ENCODE measurements around the gene ATP10A. TPM values are rescaled to one million over a fixed set of nuclear protein-coding genes. Genes with fewer than 3 reads are reported as not detected.

Gene ATP10A
- total RNA-seq, 2 experiments from 2014 or later: 36.7 to 70.1 TPM

GRCh38 chr15:25673972-25674371 lies 189.2 kb downstream of the ATP10A start:
- H3K4me3 Mint-ChIP-seq: no peak overlapping the region
- DNase-seq (no peak), ATAC-seq (no peak)
- H3K27ac Mint-ChIP-seq: no peak overlapping the region
- CTCF ChIA-PET: no interaction called here
- no peaks in the 10 kb centered on the region for H3K9me3 Mint-ChIP-seq (ENCODE audit: low read depth)
- H3K27me3 Mint-ChIP-seq: peaks cover 23% of the 10 kb centered on the region
- no peaks in the 10 kb centered on the region for H3K4me1 Mint-ChIP-seq
- peaks cover 10% of the 10 kb centered on the region for H3K36me3 Mint-ChIP-seq

DNA sequence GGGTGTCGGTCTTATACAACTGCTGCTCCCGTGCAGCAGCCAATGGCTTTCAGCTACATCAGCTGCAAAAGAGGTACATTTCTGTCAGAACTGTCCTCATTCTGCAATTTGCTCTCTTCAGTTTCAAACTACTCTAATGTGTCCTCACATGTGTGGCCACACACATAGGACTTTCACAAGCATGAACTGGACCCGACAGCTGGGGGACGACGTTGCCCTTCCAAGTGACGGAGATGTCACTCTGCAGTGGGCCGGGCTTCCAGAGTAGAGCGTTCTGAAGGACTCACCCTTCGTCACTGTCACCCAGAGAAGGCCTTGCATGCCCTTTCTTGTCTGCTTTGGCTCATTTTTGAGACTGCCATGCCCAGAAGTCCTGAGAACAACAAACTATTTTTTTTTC lies 189.8 kb downstream of the ATP10A start:
- Mint-ChIP-seq H3K27me3 (peaks cover 24% of the 10 kb centered on the region), H3K27ac (no peak overlapping the region), H3K4me1 (no peaks in the 10 kb centered on the region), H3K36me3 (peaks cover 5% of the 10 kb centered on the region), H3K9me3 (ENCODE audit: low read depth) (no peaks in the 10 kb centered on the region), H3K4me3 (no peak overlapping the region)
- CTCF ChIA-PET: no interaction called here
- ATAC-seq (no peak), DNase-seq (no peak)

DNA sequence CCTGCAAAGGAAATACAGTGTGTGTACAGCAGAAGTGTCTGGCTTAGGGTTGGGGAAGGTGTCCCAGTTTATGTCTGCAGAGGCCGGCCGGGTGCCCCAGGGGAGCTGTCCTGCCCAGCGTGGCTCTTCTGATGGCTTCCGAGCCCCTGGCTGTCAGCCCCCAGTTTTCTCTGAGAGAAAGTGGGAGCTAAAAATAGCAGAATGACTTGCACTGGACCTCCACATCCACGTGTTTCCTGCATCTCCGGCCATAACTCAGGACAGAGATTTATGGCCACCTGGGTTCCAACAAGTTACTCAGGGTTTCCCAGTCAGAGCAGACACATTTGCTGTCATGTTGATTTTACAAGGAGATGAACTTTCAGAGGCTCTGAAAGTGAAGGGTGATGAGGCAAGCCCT lies 192.0 kb downstream of the ATP10A start:
- no peak overlapping the region for H3K4me3 Mint-ChIP-seq
- peaks cover 24% of the 10 kb centered on the region for H3K27me3 Mint-ChIP-seq
- no peaks in the 10 kb centered on the region for H3K9me3 Mint-ChIP-seq (ENCODE audit: low read depth)
- H3K4me1 Mint-ChIP-seq: no peaks in the 10 kb centered on the region
- CTCF ChIA-PET: no interaction called here
- DNase-seq (no peak), ATAC-seq (no peak)
- H3K27ac Mint-ChIP-seq: no peak overlapping the region
- H3K36me3 Mint-ChIP-seq: no peaks in the 10 kb centered on the region

- DNase-seq (no peak), ATAC-seq (no peak)
- Mint-ChIP-seq H3K4me3 (no peak overlapping the region), H3K27me3 (peaks cover 24% of the 10 kb centered on the region), H3K4me1 (no peaks in the 10 kb centered on the region), H3K27ac (no peak overlapping the region), H3K36me3 (no peaks in the 10 kb centered on the region), H3K9me3 (ENCODE audit: low read depth) (no peaks in the 10 kb centered on the region)
- CTCF ChIA-PET: no interaction called here
Measured at GRCh38 chr15:25670621-25671020, 192.5 kb downstream of the ATP10A start.

DNA sequence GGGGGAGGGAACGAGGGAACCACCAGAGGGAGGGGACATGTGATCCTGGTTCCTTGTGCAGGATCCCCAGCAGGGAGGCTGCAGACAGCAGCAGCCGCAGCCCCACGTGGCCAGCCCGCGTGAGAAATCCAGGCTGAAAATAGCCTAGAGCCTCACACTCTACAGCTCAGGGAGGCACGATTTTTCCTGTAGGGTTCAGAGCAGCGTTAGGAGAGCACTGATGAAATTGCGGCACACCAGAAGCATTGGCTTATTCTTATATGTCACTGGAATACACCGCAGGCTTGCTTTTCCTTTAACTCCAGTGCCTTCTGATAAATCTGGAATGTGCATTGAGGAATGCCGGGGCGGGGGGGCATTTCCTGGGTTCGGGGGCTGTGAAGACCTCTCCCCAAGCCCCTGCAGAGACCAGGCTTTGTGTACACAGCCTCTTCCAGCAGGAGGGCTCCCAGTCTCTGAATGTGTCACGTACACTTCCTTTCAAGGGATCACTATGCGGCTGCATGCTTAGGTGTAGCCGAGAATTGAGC lies 193.0 kb downstream of the ATP10A start:
- Mint-ChIP-seq H3K27ac (no peak overlapping the region), H3K4me1 (no peaks in the 10 kb centered on the region), H3K9me3 (ENCODE audit: low read depth) (no peaks in the 10 kb centered on the region), H3K4me3 (no peak overlapping the region), H3K36me3 (no peaks in the 10 kb centered on the region), H3K27me3 (peaks cover 24% of the 10 kb centered on the region)
- CTCF ChIA-PET: no interaction called here
- ATAC-seq (no peak), DNase-seq (no peak)

DNA sequence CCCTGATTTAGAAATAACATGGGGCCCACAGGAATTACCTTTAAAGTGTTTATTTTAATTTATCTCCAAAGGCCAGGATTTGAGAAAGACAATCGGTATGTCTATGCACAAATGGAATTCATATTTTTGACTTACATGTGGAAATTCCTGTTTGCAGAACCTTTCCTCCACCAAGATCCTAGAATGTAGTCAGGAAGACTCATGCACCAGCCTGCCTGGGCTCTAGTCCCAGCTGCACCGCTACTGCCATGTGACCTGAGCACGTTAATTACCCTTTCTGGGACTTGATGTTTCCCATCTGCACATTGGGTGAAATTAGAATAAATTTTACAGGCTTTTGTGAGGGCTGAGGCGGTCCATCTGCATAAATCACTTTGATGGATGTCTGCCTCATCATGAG lies 194.2 kb downstream of the ATP10A start:
- DNase-seq (no peak), ATAC-seq (no peak)
- no peaks in the 10 kb centered on the region for H3K36me3 Mint-ChIP-seq
- CTCF ChIA-PET: no interaction called here
- no peak overlapping the region for H3K27ac Mint-ChIP-seq
- H3K4me3 Mint-ChIP-seq: no peak overlapping the region
- no peaks in the 10 kb centered on the region for H3K4me1 Mint-ChIP-seq
- H3K9me3 Mint-ChIP-seq (ENCODE audit: low read depth): no peaks in the 10 kb centered on the region
- peaks cover 27% of the 10 kb centered on the region for H3K27me3 Mint-ChIP-seq

GRCh38 chr15:25668236-25668795 lies 194.8 kb downstream of the ATP10A start:
- ATAC-seq (no peak), DNase-seq (no peak)
- Mint-ChIP-seq H3K9me3 (ENCODE audit: low read depth) (no peaks in the 10 kb centered on the region), H3K4me3 (no peak overlapping the region), H3K36me3 (no peaks in the 10 kb centered on the region), H3K27ac (no peak overlapping the region), H3K27me3 (peaks cover 27% of the 10 kb centered on the region), H3K4me1 (no peaks in the 10 kb centered on the region)
- CTCF ChIA-PET: no interaction called here

DNA sequence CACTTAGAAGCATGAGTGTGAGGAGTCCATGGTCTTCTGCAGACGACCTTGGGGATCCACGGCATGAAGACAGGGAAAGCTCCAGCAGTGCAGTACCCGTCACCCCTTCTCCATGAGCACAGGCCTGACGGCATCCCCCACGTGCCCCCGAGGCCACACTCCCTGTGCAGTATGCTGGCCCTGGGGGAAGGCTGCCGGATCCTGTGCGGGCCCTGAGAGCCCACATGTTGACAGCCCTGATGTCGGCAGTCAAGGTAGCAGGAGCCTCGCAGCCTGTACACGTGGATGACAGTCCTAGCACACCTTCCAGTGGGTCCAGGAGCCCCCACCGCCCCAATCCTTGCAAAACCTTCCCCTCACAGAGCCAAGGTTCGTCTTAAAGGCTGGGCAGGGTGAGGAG lies 195.3 kb downstream of the ATP10A start:
- Mint-ChIP-seq H3K36me3 (no peaks in the 10 kb centered on the region), H3K4me1 (no peaks in the 10 kb centered on the region), H3K27me3 (peaks cover 27% of the 10 kb centered on the region), H3K9me3 (ENCODE audit: low read depth) (no peaks in the 10 kb centered on the region), H3K27ac (no peak overlapping the region), H3K4me3 (no peak overlapping the region)
- DNase-seq: no peak
- ATAC-seq: no peak
- CTCF ChIA-PET: no interaction called here

DNA sequence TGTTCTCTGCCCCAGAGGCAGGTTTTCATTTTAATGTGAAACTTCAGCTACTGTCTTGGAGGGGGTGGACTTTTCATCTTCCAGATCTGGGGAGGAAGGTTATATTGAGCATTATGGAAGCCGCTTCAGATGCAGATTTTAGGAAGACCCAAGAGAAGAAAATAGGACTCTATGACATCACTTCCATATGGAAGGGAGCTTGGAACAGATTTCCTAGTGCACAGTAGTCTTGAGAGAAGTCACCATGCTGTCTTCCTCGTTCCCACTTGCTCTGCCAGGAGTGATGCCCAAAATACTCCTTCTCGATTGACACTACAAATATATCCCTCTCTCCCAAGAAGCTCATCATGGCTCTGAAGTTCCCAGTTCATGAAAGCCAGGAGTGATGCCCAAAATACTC lies 197.2 kb downstream of the ATP10A start:
- no peak for ATAC-seq
- Mint-ChIP-seq H3K9me3 (ENCODE audit: low read depth) (no peaks in the 10 kb centered on the region), H3K4me1 (no peaks in the 10 kb centered on the region), H3K27ac (no peak overlapping the region), H3K36me3 (no peaks in the 10 kb centered on the region), H3K4me3 (no peak overlapping the region), H3K27me3 (peaks cover 28% of the 10 kb centered on the region)
- no peak for DNase-seq
- CTCF ChIA-PET: no interaction called here

DNA sequence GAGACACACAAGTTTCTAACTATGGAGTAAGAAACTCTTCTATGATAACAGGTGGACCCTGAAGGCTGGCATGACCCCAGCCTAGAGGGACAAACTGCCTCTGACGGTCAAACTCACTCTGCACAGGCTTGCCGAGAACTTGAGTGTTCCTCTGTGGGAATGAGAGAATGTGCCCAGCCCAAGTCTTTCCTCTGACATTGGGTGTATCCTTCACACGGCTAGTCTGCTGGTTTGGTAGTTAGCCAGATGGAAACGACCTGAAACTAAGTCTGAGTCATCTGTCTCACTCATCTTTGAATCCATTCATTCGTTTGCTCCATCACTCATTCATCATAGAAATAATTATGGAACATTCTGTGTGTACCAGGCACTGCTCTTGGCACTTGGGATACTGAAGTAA lies 198.4 kb downstream of the ATP10A start:
- no peak for DNase-seq
- Mint-ChIP-seq H3K9me3 (ENCODE audit: low read depth) (no peaks in the 10 kb centered on the region), H3K4me1 (no peaks in the 10 kb centered on the region), H3K36me3 (no peaks in the 10 kb centered on the region), H3K27ac (no peak overlapping the region), H3K4me3 (no peak overlapping the region), H3K27me3 (peaks cover 16% of the 10 kb centered on the region)
- CTCF ChIA-PET: no interaction called here
- ATAC-seq: no peak

DNA sequence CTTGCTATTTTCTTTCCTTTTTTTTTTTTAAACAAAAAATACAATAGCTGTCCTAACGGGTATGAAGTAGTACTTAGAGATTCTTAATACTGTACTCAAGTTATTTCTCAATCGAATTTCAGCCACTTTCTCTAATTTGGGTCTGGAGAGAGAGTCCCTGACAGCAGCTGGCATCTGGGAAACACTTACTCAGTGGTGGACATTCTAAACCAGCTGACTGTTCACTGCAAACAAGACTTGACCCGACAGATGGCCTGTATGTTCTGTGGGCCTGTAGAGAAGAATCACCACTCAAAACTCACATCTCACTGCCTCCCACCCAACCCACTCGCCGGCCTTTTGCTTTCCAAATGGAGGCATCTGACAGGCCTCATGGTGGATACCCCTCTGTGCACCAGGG lies 199.6 kb downstream of the ATP10A start:
- no peak for ATAC-seq

GRCh38 chr15:25661898-25662297 lies 201.2 kb downstream of the ATP10A start:
- DNase-seq (no peak), ATAC-seq (no peak)
- no peak overlapping the region for H3K4me3 Mint-ChIP-seq
- no peaks in the 10 kb centered on the region for H3K36me3 Mint-ChIP-seq
- no peaks in the 10 kb centered on the region for H3K9me3 Mint-ChIP-seq (ENCODE audit: low read depth)
- no peak overlapping the region for H3K27ac Mint-ChIP-seq
- H3K27me3 Mint-ChIP-seq: peaks cover 11% of the 10 kb centered on the region
- no peaks in the 10 kb centered on the region for H3K4me1 Mint-ChIP-seq
- CTCF ChIA-PET: no interaction called here

More for the DNA sequence above, 199.6 kb downstream of the ATP10A start:
- CTCF ChIA-PET: no interaction called here
- no peak for DNase-seq
- Mint-ChIP-seq H3K4me3 (no peak overlapping the region), H3K36me3 (no peaks in the 10 kb centered on the region), H3K27ac (no peak overlapping the region), H3K27me3 (peaks cover 11% of the 10 kb centered on the region), H3K4me1 (no peaks in the 10 kb centered on the region), H3K9me3 (ENCODE audit: low read depth) (no peaks in the 10 kb centered on the region)

- CTCF ChIA-PET: interaction anchor here (0.6 kb wide), 1 partner anchor 210 kb away, joined by 5 read pairs; no protein-coding TSS in a partner anchor
- no peak for ATAC-seq
- no peak overlapping the region for H3K27ac Mint-ChIP-seq
- no peak overlapping the region for H3K4me3 Mint-ChIP-seq
- H3K36me3 Mint-ChIP-seq: no peaks in the 10 kb centered on the region
- H3K27me3 Mint-ChIP-seq: peaks cover 8% of the 10 kb centered on the region
- H3K9me3 Mint-ChIP-seq (ENCODE audit: low read depth): no peaks in the 10 kb centered on the region
- DNase-seq: no peak
- H3K4me1 Mint-ChIP-seq: no peaks in the 10 kb centered on the region
Measured at GRCh38 chr15:25659251-25659650, 203.9 kb downstream of the ATP10A start.

DNA sequence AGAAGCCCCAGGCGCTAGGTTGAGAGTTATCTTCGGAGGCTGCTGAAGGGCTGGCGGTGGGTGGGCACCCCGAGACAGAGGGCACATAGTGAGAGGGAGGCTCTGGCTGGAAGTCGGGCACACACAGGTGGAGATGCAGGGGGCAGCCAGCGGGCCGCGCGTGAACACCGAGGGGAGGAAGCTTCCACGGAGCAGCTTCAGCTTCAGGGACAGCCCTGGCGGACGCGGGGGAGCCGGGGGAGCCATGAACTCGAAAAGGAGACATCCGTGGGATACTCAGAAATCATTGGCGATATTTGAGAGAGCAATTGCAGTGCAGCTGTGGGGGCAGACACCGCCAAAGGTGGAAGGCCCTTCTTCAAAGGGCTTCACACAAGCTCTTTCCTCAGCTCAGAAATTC lies 204.6 kb downstream of the ATP10A start:
- Mint-ChIP-seq H3K27ac (no peak overlapping the region), H3K9me3 (ENCODE audit: low read depth) (no peaks in the 10 kb centered on the region), H3K4me1 (no peaks in the 10 kb centered on the region), H3K27me3 (peaks cover 7% of the 10 kb centered on the region), H3K4me3 (no peak overlapping the region), H3K36me3 (no peaks in the 10 kb centered on the region)
- ATAC-seq (no peak), DNase-seq (no peak)
- CTCF ChIA-PET: no interaction called here

All from activated CD8-positive, alpha-beta memory T cell treated with anti-CD3 and anti-CD28 coated beads, Interleukin-2, amount 10 ng/mL, durations not matched to agents 7 days and 5 days (primary cell).